ENCODE measurements around the gene DNASE1L2.

DNA sequence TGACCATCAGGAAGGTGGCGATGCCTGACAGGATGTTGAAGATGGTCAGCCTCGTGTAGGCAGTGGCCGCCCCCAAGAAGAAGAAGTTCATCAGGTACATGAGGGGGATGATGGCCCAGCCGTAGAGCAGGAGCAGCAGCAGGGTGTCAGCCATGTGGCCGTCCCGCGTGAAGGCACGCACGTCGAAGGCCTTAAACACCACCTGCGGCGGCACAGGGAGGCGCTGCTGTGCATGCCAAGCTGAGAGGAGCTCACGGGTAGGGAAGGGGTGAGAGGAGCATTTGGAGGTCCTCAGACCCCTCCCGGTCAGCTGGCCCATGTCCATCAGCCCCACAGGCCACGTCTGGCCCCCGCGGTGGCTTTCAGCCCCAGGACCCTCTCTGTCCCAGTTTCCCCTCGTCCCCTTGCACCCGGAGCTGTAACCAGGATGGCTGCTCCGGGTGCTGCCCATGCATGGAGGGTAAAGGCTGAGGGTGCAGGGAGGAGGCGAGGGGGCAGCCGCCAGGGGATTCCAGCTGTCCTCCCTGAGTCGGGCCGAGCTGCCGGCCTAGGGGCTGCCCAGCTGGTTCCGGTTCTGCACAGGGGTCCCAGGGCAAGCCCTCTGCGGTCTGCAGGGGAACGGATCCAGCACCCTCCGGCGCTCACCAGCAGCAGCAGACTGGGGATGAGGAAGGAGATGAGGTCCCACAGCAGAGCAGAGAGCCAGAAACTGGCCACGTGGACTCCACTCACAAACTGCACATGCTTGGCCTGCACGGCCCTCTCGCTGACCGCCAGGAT lies 48.7 kb downstream of the DNASE1L2 start:
- TF ChIP-seq, protein P1, sequence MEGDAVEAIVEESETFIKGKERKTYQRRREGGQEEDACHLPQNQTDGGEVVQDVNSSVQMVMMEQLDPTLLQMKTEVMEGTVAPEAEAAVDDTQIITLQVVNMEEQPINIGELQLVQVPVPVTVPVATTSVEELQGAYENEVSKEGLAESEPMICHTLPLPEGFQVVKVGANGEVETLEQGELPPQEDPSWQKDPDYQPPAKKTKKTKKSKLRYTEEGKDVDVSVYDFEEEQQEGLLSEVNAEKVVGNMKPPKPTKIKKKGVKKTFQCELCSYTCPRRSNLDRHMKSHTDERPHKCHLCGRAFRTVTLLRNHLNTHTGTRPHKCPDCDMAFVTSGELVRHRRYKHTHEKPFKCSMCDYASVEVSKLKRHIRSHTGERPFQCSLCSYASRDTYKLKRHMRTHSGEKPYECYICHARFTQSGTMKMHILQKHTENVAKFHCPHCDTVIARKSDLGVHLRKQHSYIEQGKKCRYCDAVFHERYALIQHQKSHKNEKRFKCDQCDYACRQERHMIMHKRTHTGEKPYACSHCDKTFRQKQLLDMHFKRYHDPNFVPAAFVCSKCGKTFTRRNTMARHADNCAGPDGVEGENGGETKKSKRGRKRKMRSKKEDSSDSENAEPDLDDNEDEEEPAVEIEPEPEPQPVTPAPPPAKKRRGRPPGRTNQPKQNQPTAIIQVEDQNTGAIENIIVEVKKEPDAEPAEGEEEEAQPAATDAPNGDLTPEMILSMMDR (IDR thresholded peaks at IDR 0.05): no peak
- TF ChIP-seq POLR2A (IDR thresholded peaks at IDR 0.05): no peak

All from thyroid gland (tissue), 4 donors.